ENCODE measurements around the gene MISP. TPM values are rescaled to one million over a fixed set of nuclear protein-coding genes. Genes with fewer than 3 reads are reported as not detected.

Gene MISP
- total RNA-seq, 2 experiments from 2014 or later, result not detected

- Histone ChIP-seq H3K9me3 (ENCODE audit: control insufficient read depth in 1 of 2, insufficient read depth in 1 of 2, low read length in 2 of 2) (peaks cover 0 to 15% of the 10 kb centered on the region in 2 experiments), H3K4me3 (ENCODE audit: low read length) (peak overlapping the region; percentile 22), H3K27ac (ENCODE audit: low read depth in 1 of 2, low read length in 2 of 2) (no peak overlapping the region), H3K27me3 (ENCODE audit: control insufficient read depth in 1 of 2, insufficient read depth in 2 of 2, low read length in 2 of 2) (peaks cover 14 to 33% of the 10 kb centered on the region in 2 experiments), H3K36me3 (ENCODE audit: insufficient read depth, low read length) (no peaks in the 10 kb centered on the region), H3K4me1 (ENCODE audit: insufficient read depth, low read length) (peaks cover 16% of the 10 kb centered on the region)
- POLR2A ChIA-PET, result interaction anchor here (0.8 to 2.0 kb wide), 4 partner anchors 24 to 364 kb away, joined by 3 to 5 read pairs (median 5); partner anchors contain the start of genes ARHGAP45, PTBP1 and RNF126
- no peaks in the 10 kb centered on the region for H3K9me3 Mint-ChIP-seq
- CTCF ChIA-PET, result interaction anchor here (0.9 kb wide), 1 partner anchor 30 kb away, joined by 3 read pairs; no protein-coding TSS in a partner anchor
- TF ChIP-seq CTCF (IDR thresholded peaks at IDR 0.05), result no peak
- no peak overlapping the region for H3K27ac Mint-ChIP-seq
- ATAC-seq (ENCODE audit: poor library complexity) (peak; percentile 73), DNase-seq (peak; percentile 16 to 86 (median 59))
- no peak overlapping the region for H3K4me3 Mint-ChIP-seq
- intact Hi-C loops (cut with DNase I, micrococcal nuclease), result no loop called here
- H3K36me3 Mint-ChIP-seq (ENCODE audit: low read depth), result no peaks in the 10 kb centered on the region
- H3K4me1 Mint-ChIP-seq (ENCODE audit: low read depth), result peaks cover 8% of the 10 kb centered on the region
- H3K27me3 Mint-ChIP-seq, result peaks cover 32% of the 10 kb centered on the region
Measured at GRCh38 chr19:703651-704446, 47.1 kb upstream of the MISP start.

- intact Hi-C loops (cut with DNase I, micrococcal nuclease), result no loop called here
Measured at GRCh38 chr19:704447-704741, 46.5 kb upstream of the MISP start.

More at GRCh38 chr19:704447-704741, 46.5 kb upstream of the MISP start:
- DNase-seq (no peak), ATAC-seq (ENCODE audit: poor library complexity) (no peak)
- peaks cover 32% of the 10 kb centered on the region for H3K27me3 Mint-ChIP-seq
- no peaks in the 10 kb centered on the region for H3K9me3 Mint-ChIP-seq
- H3K4me3 Mint-ChIP-seq, result no peak overlapping the region
- H3K4me1 ChIP-seq (ENCODE audit: insufficient read depth, low read length), result peaks cover 16% of the 10 kb centered on the region
- ChIA-PET POLR2A (interaction anchor here (1.5 to 2.0 kb wide), 3 partner anchors 24 to 93 kb away, joined by 5 read pairs; partner anchors contain the start of genes PTBP1 and RNF126), CTCF (no interaction called here)
- peaks cover 15 to 28% of the 10 kb centered on the region in 2 experiments for H3K27me3 ChIP-seq (ENCODE audit: control insufficient read depth in 1 of 2, insufficient read depth in 2 of 2, low read length in 2 of 2)
- no peak overlapping the region for H3K27ac Mint-ChIP-seq
- TF ChIP-seq CTCF (IDR thresholded peaks at IDR 0.05), result no peak
- H3K36me3 ChIP-seq (ENCODE audit: insufficient read depth, low read length), result no peaks in the 10 kb centered on the region
- H3K4me1 Mint-ChIP-seq (ENCODE audit: low read depth), result peaks cover 8% of the 10 kb centered on the region
- H3K27ac ChIP-seq (ENCODE audit: low read depth in 1 of 2, low read length in 2 of 2), result no peak overlapping the region
- H3K9me3 ChIP-seq (ENCODE audit: control insufficient read depth in 1 of 2, insufficient read depth in 1 of 2, low read length in 2 of 2), result peaks cover 0 to 15% of the 10 kb centered on the region in 2 experiments
- H3K4me3 ChIP-seq (ENCODE audit: low read length), result no peak overlapping the region
- no peaks in the 10 kb centered on the region for H3K36me3 Mint-ChIP-seq (ENCODE audit: low read depth)

All from CD4-positive, alpha-beta T cell (primary cell).